WERI-Rb-1 (cell line): ENCODE results near the gene CTSD.

Experiments
- DNase-seq: peaks from one replicate; pipeline ENCODE4 v3.0.0-alpha.2; 2020
- H3K27ac ChIP-seq: fragments of 250-450 bp; sonication (Bioruptor Pico); 2 replicates; pipeline ENCODE4 v1.5.1; 2020; ENCODE audit warnings: mild to moderate bottlenecking, moderate library complexity
- H3K27me3 ChIP-seq: fragments of 250-450 bp; sonication (Bioruptor Pico); 2 replicates; pipeline ENCODE4 v1.5.1; 2021; ENCODE audit warnings: mild to moderate bottlenecking, low read depth, moderate library complexity; ENCODE audit not compliant: insufficient read depth, severe bottlenecking
- H3K36me3 ChIP-seq: fragments of 250-450 bp; sonication (Bioruptor Pico); 2 replicates; pipeline ENCODE4 v1.5.1; 2020; ENCODE audit warnings: mild to moderate bottlenecking, moderate library complexity
- H3K4me3 ChIP-seq: 2 replicates; pipeline ENCODE4 v1.5.1; 2011; ENCODE audit warnings: low read depth, mild to moderate bottlenecking, control low read depth, low read length
- H3K9me3 ChIP-seq: fragments of 250-450 bp; sonication (Bioruptor Pico); 2 replicates; pipeline ENCODE4 v1.5.1; 2021; ENCODE audit warnings: mild to moderate bottlenecking, moderate library complexity; ENCODE audit not compliant: severe bottlenecking
- CTCF ChIP-seq: IDR thresholded peaks from 2 replicates; pipeline ENCODE4 v1.5.1; 2011; ENCODE audit warnings: low read depth, mild to moderate bottlenecking, control low read depth, inconsistent platforms, low read length

The CTSD gene

GRCh38 chr11:1754376-1755150 is 9.2 kb downstream of the CTSD start:
- Histone ChIP-seq H3K4me3 (no peak overlapping the region), H3K9me3 (no peaks in the 10 kb centered on the region), H3K27ac (no peak overlapping the region), H3K27me3 (peaks cover 15% of the 10 kb centered on the region), H3K36me3 (peaks cover 2% of the 10 kb centered on the region)
- TF ChIP-seq CTCF = no peak
- no peak for DNase-seq

- H3K36me3 ChIP-seq = peaks cover 2% of the 10 kb centered on the region
- no peak overlapping the region for H3K4me3 ChIP-seq
- H3K27me3 ChIP-seq = peaks cover 20% of the 10 kb centered on the region
- H3K27ac ChIP-seq = no peak overlapping the region
- H3K9me3 ChIP-seq = no peaks in the 10 kb centered on the region
- DNase-seq = no peak
- TF ChIP-seq CTCF = no peak
Observed at GRCh38 chr11:1753929-1754305, 9.8 kb downstream of the CTSD start.

GRCh38 chr11:1753229-1753928 is 10.3 kb downstream of the CTSD start:
- Histone ChIP-seq H3K9me3 (no peaks in the 10 kb centered on the region), H3K4me3 (no peak overlapping the region), H3K36me3 (peaks cover 2% of the 10 kb centered on the region), H3K27me3 (peaks cover 24% of the 10 kb centered on the region), H3K27ac (no peak overlapping the region)
- no peak for TF ChIP-seq CTCF
- no peak for DNase-seq

GRCh38 chr11:1752907-1753228 is 10.9 kb downstream of the CTSD start:
- DNase-seq = no peak
- Histone ChIP-seq H3K36me3 (peaks cover 2% of the 10 kb centered on the region), H3K27ac (no peak overlapping the region), H3K9me3 (no peaks in the 10 kb centered on the region), H3K27me3 (peaks cover 30% of the 10 kb centered on the region), H3K4me3 (no peak overlapping the region)
- TF ChIP-seq CTCF = no peak

GRCh38 chr11:1751999-1752906 is 11.5 kb downstream of the CTSD start:
- H3K27ac ChIP-seq = no peak overlapping the region
- H3K36me3 ChIP-seq = peaks cover 2% of the 10 kb centered on the region
- H3K27me3 ChIP-seq = peaks cover 35% of the 10 kb centered on the region
- no peaks in the 10 kb centered on the region for H3K9me3 ChIP-seq
- DNase-seq = no peak
- TF ChIP-seq CTCF = no peak
- no peak overlapping the region for H3K4me3 ChIP-seq
